H1 (cell line): ENCODE data around the gene SEL1L3. TPM values are rescaled to one million over a fixed set of nuclear protein-coding genes. Genes with fewer than 3 reads are reported as not detected.
A peak's percentile ranks its signal among the peaks of the same experiment; 100 is the strongest.

Experiments
- CTCF ChIA-PET: fragments of 300-600 bp; sonication (Branson Sonifier 250); formaldehyde crosslinking; loops from one replicate; lab custom pipeline; 2021; ENCODE audit not compliant: partially characterized antibody; lab: Charles Lee
- POLR2A ChIA-PET: fragments of 300-600 bp; sonication (Branson Sonifier 250); formaldehyde crosslinking; loops from one replicate; lab custom pipeline; 2021; ENCODE audit warnings: inconsistent platforms; ENCODE audit not compliant: partially characterized antibody; lab: Charles Lee
- DNase-seq, 2 experiments: peaks; one replicate each; pipeline versions ENCODE4 v3.0.0 to v3.0.0-alpha.2; 2010 to 2022; ENCODE audit warnings: low spot score in 2 of 2, low read depth in 1 of 2, mixed read lengths in 1 of 2
- FAIRE-seq: peaks from 2 replicates; lab custom pipeline; 2011; peaks lifted over from hg19 to GRCh38; lab: Jason Lieb, UNC
- H2AFZ ChIP-seq: 2 replicates; pipeline ENCODE4 v1.8.1; 2012; ENCODE audit warnings: low read length, inconsistent platforms
- H2AK5ac ChIP-seq: 2 replicates; pipeline ENCODE4 v1.6.1; 2013; ENCODE audit warnings: low read depth, low read length
- H2BK120ac ChIP-seq: replicated peaks from 2 replicates; pipeline ENCODE3; 2013; ENCODE audit warnings: low read depth, low read length, inconsistent platforms
- H2BK12ac ChIP-seq: 2 replicates; pipeline ENCODE4 v1.6.1; 2013; ENCODE audit warnings: low read depth, low read length
- H2BK15ac ChIP-seq: 2 replicates; pipeline ENCODE4 v1.6.1; 2013; ENCODE audit warnings: low read length
- H2BK20ac ChIP-seq: 2 replicates; pipeline ENCODE4 v1.6.1; 2013; ENCODE audit warnings: low read length
- H2BK5ac ChIP-seq: 2 replicates; pipeline ENCODE4 v1.6.1; 2013; ENCODE audit warnings: low read depth, low read length
- H3K14ac ChIP-seq: 2 replicates; pipeline ENCODE4 v1.6.1; 2013; ENCODE audit warnings: inconsistent platforms; ENCODE audit not compliant: insufficient read length
- H3K18ac ChIP-seq: 2 replicates; pipeline ENCODE4 v1.6.1; 2013; ENCODE audit warnings: low read length; ENCODE audit errors: extremely low read depth
- H3K23ac ChIP-seq: 2 replicates; pipeline ENCODE4 v1.6.1; 2013; ENCODE audit warnings: inconsistent platforms; ENCODE audit not compliant: insufficient read length
- H3K23me2 ChIP-seq: 2 replicates; pipeline ENCODE4 v1.6.1; 2013; ENCODE audit warnings: low read depth, low read length
- H3K27ac ChIP-seq: 2 replicates; pipeline ENCODE4 v1.6.1; 2011; ENCODE audit warnings: low read depth, low read length, inconsistent platforms
- H3K27me3 ChIP-seq, 4 experiments: replicated peaks in 1 of 4; 1 replicate in 1 of 4; 2 replicates in 3 of 4; pipeline versions ENCODE4 v1.6.1 to v1.8.1; 2011 to 2013; ENCODE audit warnings: low read length in 3 of 4, mild to moderate bottlenecking in 3 of 4, inconsistent platforms in 2 of 4, mixed read lengths in 2 of 4, moderate library complexity in 1 of 4; ENCODE audit not compliant: control insufficient read depth in 3 of 4, insufficient read depth in 3 of 4; ENCODE audit errors: extremely low read depth in 1 of 4
- H3K36me3 ChIP-seq, 4 experiments: 2 replicates each; pipeline versions ENCODE4 v1.6.1 to v1.8.1; 2011 to 2013; ENCODE audit warnings: mild to moderate bottlenecking in 4 of 4, low read length in 3 of 4, moderate library complexity in 2 of 4, control low read depth in 1 of 4, inconsistent platforms in 1 of 4; ENCODE audit not compliant: insufficient read depth in 4 of 4, control insufficient read depth in 2 of 4
- H3K4ac ChIP-seq: replicated peaks from 2 replicates; pipeline ENCODE3; 2013; ENCODE audit warnings: low read length, low read depth, mixed read lengths, inconsistent platforms; ENCODE audit not compliant: insufficient read length
- H3K4me1 ChIP-seq, 4 experiments: replicated peaks in 1 of 4; 1 replicate in 1 of 4; 2 replicates in 3 of 4; pipeline versions ENCODE4 v1.6.1 to v1.8.1; 2011 to 2013; ENCODE audit warnings: low read length in 3 of 4, inconsistent platforms in 2 of 4, mixed read lengths in 1 of 4; ENCODE audit not compliant: insufficient read depth in 4 of 4, control insufficient read depth in 3 of 4
- H3K4me2 ChIP-seq, 2 experiments: 2 replicates each; pipeline versions ENCODE4 v1.6.1 to v1.8.1; 2011 to 2013; ENCODE audit warnings: low read depth in 2 of 2, low read length in 2 of 2, control low read depth in 1 of 2, inconsistent platforms in 1 of 2, mild to moderate bottlenecking in 1 of 2; ENCODE audit not compliant: insufficient read depth in 1 of 2
- H3K4me3 ChIP-seq, 4 experiments: fragments of 200-600, 300-600 bp in 1 of 4; sonication (generic), shearing (Covaris generic), sonication (Bioruptor Twin) in 1 of 4; 2 replicates each; pipeline versions ENCODE4 v1.5.1 to v1.8.1; 2011 to 2016; ENCODE audit warnings: low read length in 4 of 4, low read depth in 3 of 4, control low read depth in 2 of 4, inconsistent platforms in 2 of 4, mild to moderate bottlenecking in 2 of 4, mixed read lengths in 1 of 4, moderate library complexity in 1 of 4; ENCODE audit not compliant: insufficient read depth in 2 of 4; ENCODE audit errors: extremely low read depth in 1 of 4
- H3K56ac ChIP-seq: replicated peaks from 2 replicates; pipeline ENCODE3; 2013; ENCODE audit warnings: low read depth, mild to moderate bottlenecking, mixed read lengths, low read length, inconsistent platforms; ENCODE audit not compliant: insufficient read length
- H3K79me1 ChIP-seq: 2 replicates; pipeline ENCODE4 v1.6.1; 2013; ENCODE audit warnings: low read depth, low read length, control low read depth
- H3K79me2 ChIP-seq, 2 experiments: 2 replicates each; pipeline versions ENCODE4 v1.6.1 to v1.8.1; 2012 to 2013; ENCODE audit warnings: low read length in 2 of 2, mild to moderate bottlenecking in 2 of 2, inconsistent platforms in 1 of 2; ENCODE audit not compliant: insufficient read depth in 2 of 2, control insufficient read depth in 1 of 2
- H3K9ac ChIP-seq, 4 experiments: replicated peaks in 1 of 4; 1 replicate in 1 of 4; 2 replicates in 3 of 4; pipeline versions ENCODE4 v1.6.1 to v1.8.1; 2011 to 2013; ENCODE audit warnings: low read depth in 3 of 4, low read length in 3 of 4, control low read depth in 2 of 4, mild to moderate bottlenecking in 2 of 4, moderate library complexity in 2 of 4, inconsistent platforms in 1 of 4; ENCODE audit errors: extremely low read depth in 1 of 4
- H3K9me3 ChIP-seq, 2 experiments: 2 replicates each; pipeline versions ENCODE4 v1.6.1 to v1.8.1; 2012 to 2013; ENCODE audit warnings: mild to moderate bottlenecking in 2 of 2, moderate library complexity in 2 of 2, control low read depth in 1 of 2, inconsistent platforms in 1 of 2, low read depth in 1 of 2, low read length in 1 of 2, mixed read lengths in 1 of 2; ENCODE audit not compliant: insufficient read depth in 2 of 2
- H4K20me1 ChIP-seq, 2 experiments: replicated peaks in 1 of 2; 2 replicates each; pipeline versions ENCODE3 to v1.8.1; 2011 to 2013; ENCODE audit warnings: inconsistent platforms in 2 of 2, low read length in 2 of 2, mild to moderate bottlenecking in 1 of 2; ENCODE audit not compliant: insufficient read depth in 2 of 2, control insufficient read depth in 1 of 2
- H4K5ac ChIP-seq: 2 replicates; pipeline ENCODE4 v1.6.1; 2013; ENCODE audit warnings: low read length, low read depth, mixed read lengths, inconsistent platforms; ENCODE audit not compliant: insufficient read length
- H4K8ac ChIP-seq: 2 replicates; pipeline ENCODE4 v1.8.0; 2013; ENCODE audit warnings: mild to moderate bottlenecking, moderate library complexity, low read length, inconsistent platforms; ENCODE audit not compliant: insufficient read depth; ENCODE audit errors: extremely low read depth
- H4K91ac ChIP-seq: replicated peaks from 2 replicates; pipeline ENCODE3; 2013; ENCODE audit warnings: low read length, mixed read lengths, inconsistent platforms; ENCODE audit not compliant: insufficient read length
- MAFK ChIP-seq: IDR thresholded peaks from 2 replicates; pipeline ENCODE4 v1.6.1; 2012; ENCODE audit warnings: low read depth, mild to moderate bottlenecking, improper control_type of control experiment, low read length
- PHF8 ChIP-seq: fragments of 200-600 bp; sonication (generic); conservative IDR thresholded peaks from 2 replicates; pipeline ENCODE4 v1.7.1; 2012; ENCODE audit warnings: low read depth, mild to moderate bottlenecking, inconsistent platforms, low read length, moderate library complexity
- RNF2 ChIP-seq: fragments of 200-900, 300-1000 bp; sonication (generic); IDR thresholded peaks from 2 replicates; pipeline ENCODE4 v1.7.1; 2016; ENCODE audit warnings: borderline replicate concordance, low read depth, mild to moderate bottlenecking, antibody characterized with exemption, low read length; ENCODE audit not compliant: poor library complexity, severe bottlenecking; ENCODE audit errors: missing control alignments
- SP2 ChIP-seq: IDR thresholded peaks from 2 replicates; pipeline ENCODE4 v1.6.1; 2012; ENCODE audit warnings: mild to moderate bottlenecking, low read length, inconsistent platforms
- WGBS, 2 experiments: shearing (Covaris generic) in 1 of 2; methylation state at CpG; one replicate each; pipeline versions ENCODE4 v1.1.6 to v1.1.7; 2013 to 2015; ENCODE audit warnings: low lambda C conversion rate in 2 of 2, mixed read lengths in 2 of 2, inconsistent platforms in 1 of 2, low coverage in 1 of 2, missing lambda C conversion rate in 1 of 2; ENCODE audit not compliant: insufficient replicate concordance in 2 of 2, insufficient coverage in 1 of 2, insufficient read length in 1 of 2; ENCODE audit errors: extremely low coverage in 1 of 2, missing lambda C conversion rate in 1 of 2; 5-methylcytosine and 5-hydroxymethylcytosine counted together
- polyA plus RNA-seq, 7 experiments: library from polyadenylated mRNA; depleted of rRNA in 3 of 7; stranded (reverse) in 5 of 7; unstranded in 2 of 7; fragments of >200 nt in 5 of 7; fragments of 200-250 nt in 2 of 7; gene quantifications; 1 replicate in 5 of 7; 2 replicates in 1 of 7; 4 replicates in 1 of 7; pipeline versions ENCODE4 v1.2.1 to v1.2.3, GENCODE V29; 2011 to 2013; ENCODE audit warnings: missing spikeins in 2 of 7, mixed read lengths in 2 of 7
- total RNA-seq: library from RNA; stranded (reverse); fragmentation: NEBNext Ultra II Directional; extraction: Animal tissue kit (Norgen Biotek cat#: 25700); gene quantifications from 2 replicates; pipeline ENCODE4 v1.2.1, GENCODE V29; 2021

Gene SEL1L3
- total and polyA plus RNA-seq, 2 of the 8 experiments (the other 6 are each of a cell fraction or from before 2014, with no cell fraction given), result 18.2 to 54.0 TPM

- H3K9me3 ChIP-seq, result no peaks in the 10 kb centered on the region
- no peak overlapping the region for H4K91ac ChIP-seq
- H2AFZ ChIP-seq, result no peak overlapping the region
- no peak overlapping the region for H4K5ac ChIP-seq
- H3K56ac ChIP-seq, result no peak overlapping the region
- 96% methylated on average over 4 of the region's 4 CpGs; no CpG with 5 or more reads in 1 of the 2 experiments for WGBS, 2 experiments
- no peak overlapping the region for H4K8ac ChIP-seq
- DNase-seq (no peak), FAIRE-seq (no peak)
- H3K23ac ChIP-seq, result no peak overlapping the region
- no peaks in the 10 kb centered on the region for H3K27me3 ChIP-seq
- no peak overlapping the region for H2BK15ac ChIP-seq
- no peak overlapping the region for H3K14ac ChIP-seq
- no peak overlapping the region for H3K4me3 ChIP-seq
- no peaks in the 10 kb centered on the region for H3K23me2 ChIP-seq
- H2BK20ac ChIP-seq, result no peak overlapping the region
- no peaks in the 10 kb centered on the region for H3K79me1 ChIP-seq
- TF ChIP-seq MAFK, result 0 out of 2 replicates have a peak, but pooled peaks have one; percentile 14
- no peak for TF ChIP-seq SP2
- TF ChIP-seq PHF8, result no peak
- TF ChIP-seq RNF2, result no peak
- no peak overlapping the region for H2AK5ac ChIP-seq
- H4K20me1 ChIP-seq, result no peaks in the 10 kb centered on the region
- H3K9ac ChIP-seq, result no peak overlapping the region
- CTCF ChIA-PET, result interaction anchor here (0.6 to 13.1 kb wide), 9 partner anchors 8 to 337 kb away, joined by 3 to 248 read pairs (median 3); no protein-coding TSS in a partner anchor
- no peak overlapping the region for H3K4me2 ChIP-seq
- H3K79me2 ChIP-seq, result no peaks in the 10 kb centered on the region
- H3K4me1 ChIP-seq, result peaks cover 0 to 4% (median 0%) of the 10 kb centered on the region in 4 experiments; a peak in 1 of 7 replicates
- no peak overlapping the region for H2BK5ac ChIP-seq
- POLR2A ChIA-PET, result no interaction called here
- peaks cover under 1 to 12% (median 6%) of the 10 kb centered on the region in 4 experiments; a peak in 6 of 8 replicates for H3K36me3 ChIP-seq
- H3K4ac ChIP-seq, result no peak overlapping the region
- H2BK12ac ChIP-seq, result no peak overlapping the region
- H3K18ac ChIP-seq, result no peak overlapping the region
- no peak overlapping the region for H2BK120ac ChIP-seq
- H3K27ac ChIP-seq, result no peak overlapping the region
Observed at GRCh38 chr4:25771672-25772071, 91.1 kb downstream of the SEL1L3 start.
